H1 (cell line): ENCODE results near the gene GLE1. TPM values are rescaled to one million over a fixed set of nuclear protein-coding genes. Genes with fewer than 3 reads are reported as not detected.

Source experiments
- CTCF ChIA-PET: fragments of 300-600 bp; sonication (Branson Sonifier 250); formaldehyde crosslinking; loops from one replicate; lab custom pipeline; 2021; ENCODE audit not compliant: partially characterized antibody; lab: Charles Lee
- POLR2A ChIA-PET: fragments of 300-600 bp; sonication (Branson Sonifier 250); formaldehyde crosslinking; loops from one replicate; lab custom pipeline; 2021; ENCODE audit warnings: inconsistent platforms; ENCODE audit not compliant: partially characterized antibody; lab: Charles Lee
- DNase-seq, 2 experiments: peaks; one replicate each; pipeline versions ENCODE4 v3.0.0 to v3.0.0-alpha.2; 2010 to 2022; ENCODE audit warnings: low spot score in 2 of 2, low read depth in 1 of 2, mixed read lengths in 1 of 2
- FAIRE-seq: peaks from 2 replicates; lab custom pipeline; 2011; peaks lifted over from hg19 to GRCh38; lab: Jason Lieb, UNC
- H2AFZ ChIP-seq: 2 replicates; pipeline ENCODE4 v1.8.1; 2012; ENCODE audit warnings: low read length, inconsistent platforms
- H2AK5ac ChIP-seq: 2 replicates; pipeline ENCODE4 v1.6.1; 2013; ENCODE audit warnings: low read depth, low read length
- H2BK120ac ChIP-seq: replicated peaks from 2 replicates; pipeline ENCODE3; 2013; ENCODE audit warnings: low read depth, low read length, inconsistent platforms
- H2BK12ac ChIP-seq: 2 replicates; pipeline ENCODE4 v1.6.1; 2013; ENCODE audit warnings: low read depth, low read length
- H2BK15ac ChIP-seq: 2 replicates; pipeline ENCODE4 v1.6.1; 2013; ENCODE audit warnings: low read length
- H2BK20ac ChIP-seq: 2 replicates; pipeline ENCODE4 v1.6.1; 2013; ENCODE audit warnings: low read length
- H2BK5ac ChIP-seq: 2 replicates; pipeline ENCODE4 v1.6.1; 2013; ENCODE audit warnings: low read depth, low read length
- H3K14ac ChIP-seq: 2 replicates; pipeline ENCODE4 v1.6.1; 2013; ENCODE audit warnings: inconsistent platforms; ENCODE audit not compliant: insufficient read length
- H3K18ac ChIP-seq: 2 replicates; pipeline ENCODE4 v1.6.1; 2013; ENCODE audit warnings: low read length; ENCODE audit errors: extremely low read depth
- H3K23ac ChIP-seq: 2 replicates; pipeline ENCODE4 v1.6.1; 2013; ENCODE audit warnings: inconsistent platforms; ENCODE audit not compliant: insufficient read length
- H3K23me2 ChIP-seq: 2 replicates; pipeline ENCODE4 v1.6.1; 2013; ENCODE audit warnings: low read depth, low read length
- H3K27ac ChIP-seq: 2 replicates; pipeline ENCODE4 v1.6.1; 2011; ENCODE audit warnings: low read depth, low read length, inconsistent platforms
- H3K27me3 ChIP-seq, 4 experiments: replicated peaks in 1 of 4; 1 replicate in 1 of 4; 2 replicates in 3 of 4; pipeline versions ENCODE4 v1.6.1 to v1.8.1; 2011 to 2013; ENCODE audit warnings: low read length in 3 of 4, mild to moderate bottlenecking in 3 of 4, inconsistent platforms in 2 of 4, mixed read lengths in 2 of 4, moderate library complexity in 1 of 4; ENCODE audit not compliant: control insufficient read depth in 3 of 4, insufficient read depth in 3 of 4; ENCODE audit errors: extremely low read depth in 1 of 4
- H3K36me3 ChIP-seq, 4 experiments: 2 replicates each; pipeline versions ENCODE4 v1.6.1 to v1.8.1; 2011 to 2013; ENCODE audit warnings: mild to moderate bottlenecking in 4 of 4, low read length in 3 of 4, moderate library complexity in 2 of 4, control low read depth in 1 of 4, inconsistent platforms in 1 of 4; ENCODE audit not compliant: insufficient read depth in 4 of 4, control insufficient read depth in 2 of 4
- H3K4ac ChIP-seq: replicated peaks from 2 replicates; pipeline ENCODE3; 2013; ENCODE audit warnings: low read length, low read depth, mixed read lengths, inconsistent platforms; ENCODE audit not compliant: insufficient read length
- H3K4me1 ChIP-seq, 4 experiments: replicated peaks in 1 of 4; 1 replicate in 1 of 4; 2 replicates in 3 of 4; pipeline versions ENCODE4 v1.6.1 to v1.8.1; 2011 to 2013; ENCODE audit warnings: low read length in 3 of 4, inconsistent platforms in 2 of 4, mixed read lengths in 1 of 4; ENCODE audit not compliant: insufficient read depth in 4 of 4, control insufficient read depth in 3 of 4
- H3K4me2 ChIP-seq, 2 experiments: 2 replicates each; pipeline versions ENCODE4 v1.6.1 to v1.8.1; 2011 to 2013; ENCODE audit warnings: low read depth in 2 of 2, low read length in 2 of 2, control low read depth in 1 of 2, inconsistent platforms in 1 of 2, mild to moderate bottlenecking in 1 of 2; ENCODE audit not compliant: insufficient read depth in 1 of 2
- H3K4me3 ChIP-seq, 4 experiments: fragments of 200-600, 300-600 bp in 1 of 4; sonication (generic), shearing (Covaris generic), sonication (Bioruptor Twin) in 1 of 4; 2 replicates each; pipeline versions ENCODE4 v1.5.1 to v1.8.1; 2011 to 2016; ENCODE audit warnings: low read length in 4 of 4, low read depth in 3 of 4, control low read depth in 2 of 4, inconsistent platforms in 2 of 4, mild to moderate bottlenecking in 2 of 4, mixed read lengths in 1 of 4, moderate library complexity in 1 of 4; ENCODE audit not compliant: insufficient read depth in 2 of 4; ENCODE audit errors: extremely low read depth in 1 of 4
- H3K56ac ChIP-seq: replicated peaks from 2 replicates; pipeline ENCODE3; 2013; ENCODE audit warnings: low read depth, mild to moderate bottlenecking, mixed read lengths, low read length, inconsistent platforms; ENCODE audit not compliant: insufficient read length
- H3K79me1 ChIP-seq: 2 replicates; pipeline ENCODE4 v1.6.1; 2013; ENCODE audit warnings: low read depth, low read length, control low read depth
- H3K79me2 ChIP-seq, 2 experiments: 2 replicates each; pipeline versions ENCODE4 v1.6.1 to v1.8.1; 2012 to 2013; ENCODE audit warnings: low read length in 2 of 2, mild to moderate bottlenecking in 2 of 2, inconsistent platforms in 1 of 2; ENCODE audit not compliant: insufficient read depth in 2 of 2, control insufficient read depth in 1 of 2
- H3K9ac ChIP-seq, 4 experiments: replicated peaks in 1 of 4; 1 replicate in 1 of 4; 2 replicates in 3 of 4; pipeline versions ENCODE4 v1.6.1 to v1.8.1; 2011 to 2013; ENCODE audit warnings: low read depth in 3 of 4, low read length in 3 of 4, control low read depth in 2 of 4, mild to moderate bottlenecking in 2 of 4, moderate library complexity in 2 of 4, inconsistent platforms in 1 of 4; ENCODE audit errors: extremely low read depth in 1 of 4
- H3K9me3 ChIP-seq, 2 experiments: 2 replicates each; pipeline versions ENCODE4 v1.6.1 to v1.8.1; 2012 to 2013; ENCODE audit warnings: mild to moderate bottlenecking in 2 of 2, moderate library complexity in 2 of 2, control low read depth in 1 of 2, inconsistent platforms in 1 of 2, low read depth in 1 of 2, low read length in 1 of 2, mixed read lengths in 1 of 2; ENCODE audit not compliant: insufficient read depth in 2 of 2
- H4K20me1 ChIP-seq, 2 experiments: replicated peaks in 1 of 2; 2 replicates each; pipeline versions ENCODE3 to v1.8.1; 2011 to 2013; ENCODE audit warnings: inconsistent platforms in 2 of 2, low read length in 2 of 2, mild to moderate bottlenecking in 1 of 2; ENCODE audit not compliant: insufficient read depth in 2 of 2, control insufficient read depth in 1 of 2
- H4K5ac ChIP-seq: 2 replicates; pipeline ENCODE4 v1.6.1; 2013; ENCODE audit warnings: low read length, low read depth, mixed read lengths, inconsistent platforms; ENCODE audit not compliant: insufficient read length
- H4K8ac ChIP-seq: 2 replicates; pipeline ENCODE4 v1.8.0; 2013; ENCODE audit warnings: mild to moderate bottlenecking, moderate library complexity, low read length, inconsistent platforms; ENCODE audit not compliant: insufficient read depth; ENCODE audit errors: extremely low read depth
- H4K91ac ChIP-seq: replicated peaks from 2 replicates; pipeline ENCODE3; 2013; ENCODE audit warnings: low read length, mixed read lengths, inconsistent platforms; ENCODE audit not compliant: insufficient read length
- BCL11A ChIP-seq, 2 experiments: IDR thresholded peaks; one replicate each; pipeline ENCODE4 v1.6.1; 2011; ENCODE audit warnings: low read depth in 2 of 2, low read length in 2 of 2, mild to moderate bottlenecking in 2 of 2
- FOSL1 ChIP-seq: IDR thresholded peaks from 2 replicates; pipeline ENCODE4 v1.6.1; 2011; ENCODE audit warnings: mild to moderate bottlenecking, low read depth, low read length, moderate library complexity; ENCODE audit not compliant: insufficient read depth
- HDAC2 ChIP-seq, 2 experiments: fragments of 300-600 bp in 1 of 2; sonication (generic) in 1 of 2; IDR thresholded peaks; 2 replicates each; pipeline ENCODE4 v1.6.1; 2011 to 2012; ENCODE audit warnings: low read depth in 2 of 2, low read length in 2 of 2, mild to moderate bottlenecking in 2 of 2, moderate library complexity in 2 of 2, borderline replicate concordance in 1 of 2, inconsistent platforms in 1 of 2
- NANOG ChIP-seq: IDR thresholded peaks from 2 replicates; pipeline ENCODE4 v1.6.1; 2011; ENCODE audit warnings: low read length, low read depth, mild to moderate bottlenecking, inconsistent platforms; ENCODE audit not compliant: insufficient read depth, poor library complexity, severe bottlenecking
- POLR2A ChIP-seq, 2 experiments: IDR thresholded peaks; 1 replicate in 1 of 2; 2 replicates in 1 of 2; pipeline ENCODE4 v1.6.1; 2011; ENCODE audit warnings: low read depth in 2 of 2, low read length in 2 of 2, mild to moderate bottlenecking in 2 of 2; ENCODE audit errors: control extremely low read depth in 1 of 2
- POLR2AphosphoS5 ChIP-seq: IDR thresholded peaks from 2 replicates; pipeline ENCODE4 v1.6.1; 2011; ENCODE audit warnings: low read depth, low read length
- POU5F1 ChIP-seq: IDR thresholded peaks from 2 replicates; pipeline ENCODE4 v1.6.1; 2011; ENCODE audit warnings: low read depth, mild to moderate bottlenecking, low read length, moderate library complexity
- RXRA ChIP-seq: IDR thresholded peaks from 2 replicates; pipeline ENCODE4 v1.6.1; 2011; ENCODE audit warnings: low read depth, mild to moderate bottlenecking, low read length, moderate library complexity; ENCODE audit not compliant: insufficient read depth
- SIX5 ChIP-seq: IDR thresholded peaks from 2 replicates; pipeline ENCODE4 v1.6.1; 2011; ENCODE audit warnings: mild to moderate bottlenecking, low read depth, low read length
- SRF ChIP-seq: IDR thresholded peaks from 2 replicates; pipeline ENCODE4 v1.6.1; 2011; ENCODE audit warnings: mild to moderate bottlenecking, low read depth, low read length, moderate library complexity
- WGBS, 2 experiments: shearing (Covaris generic) in 1 of 2; methylation state at CpG; one replicate each; pipeline versions ENCODE4 v1.1.6 to v1.1.7; 2013 to 2015; ENCODE audit warnings: low lambda C conversion rate in 2 of 2, mixed read lengths in 2 of 2, inconsistent platforms in 1 of 2, low coverage in 1 of 2, missing lambda C conversion rate in 1 of 2; ENCODE audit not compliant: insufficient replicate concordance in 2 of 2, insufficient coverage in 1 of 2, insufficient read length in 1 of 2; ENCODE audit errors: extremely low coverage in 1 of 2, missing lambda C conversion rate in 1 of 2; 5-methylcytosine and 5-hydroxymethylcytosine counted together
- polyA plus RNA-seq, 7 experiments: library from polyadenylated mRNA; depleted of rRNA in 3 of 7; stranded (reverse) in 5 of 7; unstranded in 2 of 7; fragments of >200 nt in 5 of 7; fragments of 200-250 nt in 2 of 7; gene quantifications; 1 replicate in 5 of 7; 2 replicates in 1 of 7; 4 replicates in 1 of 7; pipeline versions ENCODE4 v1.2.1 to v1.2.3, GENCODE V29; 2011 to 2013; ENCODE audit warnings: missing spikeins in 2 of 7, mixed read lengths in 2 of 7
- total RNA-seq: library from RNA; stranded (reverse); fragmentation: NEBNext Ultra II Directional; extraction: Animal tissue kit (Norgen Biotek cat#: 25700); gene quantifications from 2 replicates; pipeline ENCODE4 v1.2.1, GENCODE V29; 2021
- TF ChIP-seq, protein P1 (sequence below): IDR thresholded peaks from 2 replicates; pipeline ENCODE4 v1.6.1; 2012; ENCODE audit warnings: low read length, inconsistent platforms

The GLE1 gene
- total and polyA plus RNA-seq, 2 of the 8 experiments (the other 6 are each of a cell fraction or from before 2014, with no cell fraction given) = 9.6 to 14.9 TPM

DNA sequence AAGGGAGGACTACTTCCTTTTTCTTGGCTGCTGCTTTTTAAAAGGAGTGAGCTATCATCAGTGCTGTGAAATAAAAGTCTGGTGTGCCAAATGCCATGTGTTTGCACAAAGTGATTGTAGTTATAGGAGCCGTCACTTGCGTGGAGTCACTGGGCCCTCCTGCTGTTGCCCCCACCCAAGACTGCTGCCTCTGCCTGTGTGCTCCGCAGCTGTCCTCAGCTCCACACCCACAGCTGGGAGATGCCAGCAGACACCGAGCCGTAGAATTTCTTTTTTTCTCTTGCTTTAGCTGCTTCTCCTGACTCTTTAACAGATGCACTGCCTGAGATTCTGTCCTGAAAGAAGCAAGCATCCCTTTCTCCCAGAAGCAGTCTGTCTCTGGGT lies 9.8 kb upstream of the GLE1 start:
- Histone ChIP-seq H3K14ac (no peak overlapping the region), H3K27ac (no peak overlapping the region), H3K4me2 (no peak overlapping the region), H3K9me3 (no peaks in the 10 kb centered on the region), H2BK15ac (no peak overlapping the region), H3K79me2 (no peaks in the 10 kb centered on the region), H4K8ac (no peak overlapping the region), H4K5ac (no peak overlapping the region), H3K9ac (no peak overlapping the region), H4K91ac (no peak overlapping the region), H2AK5ac (no peak overlapping the region), H2BK5ac (no peak overlapping the region), H3K27me3 (no peaks in the 10 kb centered on the region), H2BK12ac (no peak overlapping the region), H4K20me1 (peaks cover 0 to 2% of the 10 kb centered on the region in 2 experiments), H3K4me1 (no peaks in the 10 kb centered on the region), H3K36me3 (peaks cover 0 to 7% (median 2%) of the 10 kb centered on the region in 4 experiments; a peak in 4 of 8 replicates), H3K23ac (no peak overlapping the region), H3K4me3 (no peak overlapping the region), H3K23me2 (no peaks in the 10 kb centered on the region; the same call in 1 of the 2 replicates), H3K4ac (no peak overlapping the region), H2BK20ac (no peak overlapping the region), H3K56ac (no peak overlapping the region), H3K79me1 (no peaks in the 10 kb centered on the region), H3K18ac (no peak overlapping the region), H2AFZ (no peak overlapping the region), H2BK120ac (no peak overlapping the region)
- FAIRE-seq = no peak
- TF ChIP-seq POLR2AphosphoS5 (no peak), SIX5 (no peak), POU5F1 (no peak), RXRA (no peak), BCL11A (IDR thresholded peaks at IDR 0.05; ENCODE audit: low read depth in 2 of 2, low read length in 2 of 2) (no peak), POLR2A (IDR thresholded peaks at IDR 0.05; ENCODE audit: control extremely low read depth in 1 of 2, low read depth in 2 of 2, low read length in 2 of 2) (no peak), SRF (no peak), FOSL1 (no peak), HDAC2 (IDR thresholded peaks at IDR 0.05; ENCODE audit: borderline replicate concordance in 1 of 2, low read depth in 2 of 2, low read length in 2 of 2) (no peak), NANOG (no peak)
- TF ChIP-seq, protein P1, sequence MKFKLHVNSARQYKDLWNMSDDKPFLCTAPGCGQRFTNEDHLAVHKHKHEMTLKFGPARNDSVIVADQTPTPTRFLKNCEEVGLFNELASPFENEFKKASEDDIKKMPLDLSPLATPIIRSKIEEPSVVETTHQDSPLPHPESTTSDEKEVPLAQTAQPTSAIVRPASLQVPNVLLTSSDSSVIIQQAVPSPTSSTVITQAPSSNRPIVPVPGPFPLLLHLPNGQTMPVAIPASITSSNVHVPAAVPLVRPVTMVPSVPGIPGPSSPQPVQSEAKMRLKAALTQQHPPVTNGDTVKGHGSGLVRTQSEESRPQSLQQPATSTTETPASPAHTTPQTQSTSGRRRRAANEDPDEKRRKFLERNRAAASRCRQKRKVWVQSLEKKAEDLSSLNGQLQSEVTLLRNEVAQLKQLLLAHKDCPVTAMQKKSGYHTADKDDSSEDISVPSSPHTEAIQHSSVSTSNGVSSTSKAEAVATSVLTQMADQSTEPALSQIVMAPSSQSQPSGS = no peak
- WGBS, 2 experiments = 95% methylated on average over 5 of the region's 5 CpGs; no CpG with 5 or more reads in 1 of the 2 experiments
- DNase-seq = no peak
- ChIA-PET CTCF (interaction anchor here (0.6 to 4.5 kb wide), 3 partner anchors 11 to 159 kb away, joined by 3 to 32 read pairs (median 3); no protein-coding TSS in a partner anchor), POLR2A (interaction anchor here (2.0 kb wide), 1 partner anchor 9 kb away, joined by 5 read pairs; the partner anchor contains the start of gene GLE1)
